ENCODE results near the gene CHAF1A.

The CHAF1A gene, protein sequence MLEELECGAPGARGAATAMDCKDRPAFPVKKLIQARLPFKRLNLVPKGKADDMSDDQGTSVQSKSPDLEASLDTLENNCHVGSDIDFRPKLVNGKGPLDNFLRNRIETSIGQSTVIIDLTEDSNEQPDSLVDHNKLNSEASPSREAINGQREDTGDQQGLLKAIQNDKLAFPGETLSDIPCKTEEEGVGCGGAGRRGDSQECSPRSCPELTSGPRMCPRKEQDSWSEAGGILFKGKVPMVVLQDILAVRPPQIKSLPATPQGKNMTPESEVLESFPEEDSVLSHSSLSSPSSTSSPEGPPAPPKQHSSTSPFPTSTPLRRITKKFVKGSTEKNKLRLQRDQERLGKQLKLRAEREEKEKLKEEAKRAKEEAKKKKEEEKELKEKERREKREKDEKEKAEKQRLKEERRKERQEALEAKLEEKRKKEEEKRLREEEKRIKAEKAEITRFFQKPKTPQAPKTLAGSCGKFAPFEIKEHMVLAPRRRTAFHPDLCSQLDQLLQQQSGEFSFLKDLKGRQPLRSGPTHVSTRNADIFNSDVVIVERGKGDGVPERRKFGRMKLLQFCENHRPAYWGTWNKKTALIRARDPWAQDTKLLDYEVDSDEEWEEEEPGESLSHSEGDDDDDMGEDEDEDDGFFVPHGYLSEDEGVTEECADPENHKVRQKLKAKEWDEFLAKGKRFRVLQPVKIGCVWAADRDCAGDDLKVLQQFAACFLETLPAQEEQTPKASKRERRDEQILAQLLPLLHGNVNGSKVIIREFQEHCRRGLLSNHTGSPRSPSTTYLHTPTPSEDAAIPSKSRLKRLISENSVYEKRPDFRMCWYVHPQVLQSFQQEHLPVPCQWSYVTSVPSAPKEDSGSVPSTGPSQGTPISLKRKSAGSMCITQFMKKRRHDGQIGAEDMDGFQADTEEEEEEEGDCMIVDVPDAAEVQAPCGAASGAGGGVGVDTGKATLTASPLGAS

DNA sequence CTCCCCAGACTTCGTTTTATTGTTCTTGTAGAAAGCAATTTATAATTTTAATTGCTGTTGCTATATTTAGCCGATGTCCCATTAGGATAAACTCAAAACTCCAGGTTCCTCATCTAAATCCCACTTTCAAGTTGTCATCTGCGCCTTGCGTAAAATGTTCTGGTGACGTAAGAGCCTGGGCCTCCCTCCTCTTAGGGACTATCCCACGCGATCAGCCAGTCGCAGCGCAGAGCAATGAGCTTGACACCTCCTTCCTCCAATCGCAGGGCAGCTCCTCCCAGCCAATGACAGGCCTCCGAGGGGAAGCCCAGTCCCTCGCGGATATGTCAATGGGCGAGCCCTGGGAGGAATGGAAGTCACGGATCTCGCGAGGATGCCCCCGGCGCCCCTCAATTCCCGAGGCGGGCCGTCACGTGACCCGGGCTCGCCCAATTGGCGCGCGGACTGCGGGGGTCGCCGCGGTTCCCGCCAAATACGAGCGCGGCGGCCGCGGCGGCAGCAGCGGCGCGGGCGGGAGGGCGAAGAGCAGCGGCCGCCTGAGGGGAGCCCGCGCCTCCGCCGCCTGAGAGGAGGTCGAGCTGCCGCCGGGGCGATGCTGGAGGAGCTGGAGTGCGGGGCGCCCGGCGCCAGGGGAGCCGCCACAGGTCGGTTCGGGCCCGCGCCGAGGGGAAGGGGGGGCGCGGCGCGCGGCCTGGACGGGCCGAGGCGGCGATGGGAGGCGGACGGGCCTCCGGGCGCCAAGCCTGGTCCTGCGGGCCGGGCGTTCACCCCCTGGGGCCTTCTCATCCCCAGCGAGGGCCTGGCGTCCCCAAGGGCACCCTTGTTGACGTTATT lies at the start of gene CHAF1A:
CHAF1A (plus strand) TSS at position 470 of the 834 bp plus-strand sequence; CDS start at position 593, 123 bp downstream.
- peak; percentile 99 to 100 for DNase-seq

DNA sequence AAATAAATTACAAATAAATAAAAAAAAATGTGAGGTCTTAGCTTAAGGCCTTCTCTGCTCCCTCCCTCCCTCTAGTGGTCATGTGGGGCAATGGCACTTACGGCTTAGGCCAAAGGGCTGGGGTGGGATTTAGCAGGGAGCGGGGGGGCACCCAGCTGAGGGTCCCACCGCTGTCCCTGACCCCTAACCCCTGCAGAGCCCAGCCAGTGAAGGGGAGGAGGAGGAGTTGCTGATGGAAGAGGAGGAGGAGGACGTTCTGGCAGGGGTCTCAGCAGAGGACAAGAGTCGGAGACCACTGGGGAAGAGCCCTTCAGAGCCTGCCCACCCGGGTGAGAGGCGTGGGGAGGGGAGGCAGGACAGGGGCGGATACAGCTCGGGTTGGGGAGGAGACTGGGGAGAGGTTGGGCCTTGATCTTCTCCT lies 49.7 kb upstream of the CHAF1A start:
- peak in 1 of 2 donors; percentile 76 for DNase-seq

DNA sequence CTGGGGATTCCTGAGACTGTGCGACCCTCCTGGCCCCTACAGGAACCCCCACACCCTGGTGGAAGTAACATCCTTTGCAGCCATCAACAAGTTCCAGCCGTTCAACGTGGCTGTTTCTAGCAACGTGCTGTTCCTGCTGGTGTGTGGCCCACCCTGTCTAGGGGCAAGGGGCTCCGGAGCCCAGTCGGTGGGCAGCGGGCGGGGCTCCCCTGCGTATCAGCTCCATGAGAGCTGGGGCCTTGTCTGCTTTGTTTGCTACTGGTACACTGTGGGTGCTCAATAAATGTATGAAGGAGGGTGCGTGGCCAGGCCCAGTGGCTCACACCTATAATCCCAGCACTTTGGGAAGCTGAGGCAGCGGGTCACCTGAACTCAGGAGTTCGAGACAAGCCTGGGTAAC lies 48.2 kb upstream of the CHAF1A start:
- no peak for DNase-seq

DNA sequence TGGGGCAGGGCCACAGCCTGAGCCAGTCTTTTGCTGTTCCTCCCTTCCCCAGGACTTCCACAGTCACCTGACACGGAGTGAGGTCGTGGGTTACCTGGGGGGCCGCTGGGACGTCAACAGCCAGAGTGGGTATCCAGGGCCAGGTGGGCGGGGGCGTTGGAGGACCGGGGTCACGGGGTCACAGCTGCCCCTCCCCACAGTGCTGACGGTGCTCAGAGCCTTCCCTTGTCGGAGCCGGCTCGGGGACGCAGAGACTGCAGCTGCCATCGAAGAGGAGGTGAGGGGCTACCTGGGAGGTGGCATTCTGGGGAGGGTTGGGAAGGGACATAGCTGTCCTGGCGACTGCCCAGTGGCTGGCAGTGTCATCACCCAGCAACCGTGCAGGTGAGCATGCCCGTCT lies 47.5 kb upstream of the CHAF1A start:
- DNase-seq, result no peak

DNA sequence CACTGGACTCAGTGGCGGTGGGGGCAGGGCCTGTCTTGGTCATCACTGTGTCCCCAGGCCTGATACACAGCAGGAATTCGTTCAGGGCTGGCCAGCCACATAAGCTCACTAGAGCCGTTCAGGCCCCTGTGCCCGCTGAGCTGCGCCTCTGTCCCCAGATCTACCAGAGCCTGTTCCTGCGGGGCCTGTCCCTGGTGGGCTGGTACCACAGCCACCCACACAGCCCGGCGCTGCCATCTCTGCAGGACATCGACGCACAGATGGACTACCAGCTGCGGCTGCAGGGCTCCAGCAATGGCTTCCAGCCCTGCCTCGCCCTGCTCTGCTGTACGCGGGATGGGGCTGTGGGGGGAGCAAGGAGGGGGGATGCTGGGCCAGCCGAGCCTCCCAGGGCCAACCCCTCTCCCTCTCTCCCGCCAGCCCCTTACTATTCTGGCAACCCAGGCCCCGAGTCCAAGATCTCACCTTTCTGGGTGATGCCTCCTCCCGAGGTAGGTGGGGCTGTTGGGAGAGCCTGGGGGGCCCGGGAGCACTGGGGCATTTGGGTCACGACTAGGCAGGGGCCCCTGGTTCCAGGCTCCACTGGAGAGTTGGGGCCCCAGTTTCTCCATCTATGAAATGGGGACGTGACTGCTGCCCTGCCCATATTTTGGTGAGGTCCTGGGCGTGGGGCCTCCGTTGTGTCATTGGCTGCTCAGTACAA lies 45.2 kb upstream of the CHAF1A start:
- no peak for DNase-seq

DNA sequence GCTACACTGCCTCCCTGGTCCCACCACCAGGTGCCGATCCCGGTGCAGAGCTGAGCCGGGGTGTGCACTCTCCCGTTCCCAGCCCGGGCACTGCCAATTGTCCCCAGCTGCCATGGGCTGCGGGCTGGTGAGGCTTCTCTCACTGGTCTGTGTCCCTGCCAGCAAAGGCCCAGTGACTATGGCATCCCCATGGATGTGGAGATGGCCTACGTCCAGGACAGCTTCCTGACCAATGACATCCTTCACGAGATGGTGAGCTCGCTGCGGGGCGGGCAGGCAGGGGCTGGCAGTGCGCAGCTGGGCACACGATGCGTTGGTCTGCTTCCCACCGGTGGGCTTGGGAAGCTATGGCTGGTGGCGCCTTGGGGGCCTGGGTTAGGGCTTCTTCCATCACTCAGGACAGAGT lies 44.5 kb upstream of the CHAF1A start:
- DNase-seq, result no peak

DNA sequence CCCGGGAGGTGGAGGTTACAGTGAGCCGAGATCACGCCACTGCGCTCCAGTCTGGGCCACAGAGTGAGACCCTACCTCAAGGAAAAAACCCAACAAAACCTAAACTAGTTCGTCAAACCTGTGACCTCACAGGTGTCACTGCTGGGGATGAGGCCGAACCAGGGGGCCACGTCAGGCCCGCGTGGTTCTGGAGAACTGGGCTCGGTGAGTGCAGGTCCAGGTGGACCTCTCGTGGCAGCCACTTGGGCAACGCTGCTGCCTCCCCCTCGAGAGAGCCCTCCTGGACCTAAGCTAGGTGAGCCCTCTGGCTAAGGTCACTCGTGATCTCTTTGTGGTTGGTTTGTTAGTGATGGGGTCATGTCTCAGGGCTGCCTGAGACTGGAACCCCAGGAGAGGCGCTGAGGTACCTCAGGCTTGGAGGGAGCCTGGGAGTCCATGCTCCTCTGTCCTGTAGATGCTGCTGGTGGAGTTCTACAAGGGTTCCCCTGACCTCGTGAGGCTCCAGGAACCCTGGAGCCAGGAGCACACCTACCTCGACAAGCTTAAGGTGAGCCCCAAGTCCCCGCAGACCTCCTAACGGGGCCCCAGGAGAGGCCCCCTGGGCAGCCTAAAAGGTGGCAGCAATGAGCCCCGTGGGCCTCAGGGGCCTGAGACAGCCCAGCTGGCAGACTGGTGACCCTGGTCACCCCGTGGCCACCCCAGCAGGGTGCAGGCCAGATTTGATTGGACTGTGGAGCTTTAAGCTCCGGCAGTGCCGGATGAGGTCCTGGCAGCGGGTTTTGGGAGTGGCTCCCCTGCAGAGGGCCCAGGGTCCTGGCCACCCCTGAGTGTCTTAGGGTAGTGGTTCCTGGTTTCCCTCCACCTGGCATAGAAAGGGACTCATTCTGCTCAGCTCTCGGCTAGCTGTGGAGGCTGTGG lies 43.5 kb upstream of the CHAF1A start:
- no peak for DNase-seq

DNA sequence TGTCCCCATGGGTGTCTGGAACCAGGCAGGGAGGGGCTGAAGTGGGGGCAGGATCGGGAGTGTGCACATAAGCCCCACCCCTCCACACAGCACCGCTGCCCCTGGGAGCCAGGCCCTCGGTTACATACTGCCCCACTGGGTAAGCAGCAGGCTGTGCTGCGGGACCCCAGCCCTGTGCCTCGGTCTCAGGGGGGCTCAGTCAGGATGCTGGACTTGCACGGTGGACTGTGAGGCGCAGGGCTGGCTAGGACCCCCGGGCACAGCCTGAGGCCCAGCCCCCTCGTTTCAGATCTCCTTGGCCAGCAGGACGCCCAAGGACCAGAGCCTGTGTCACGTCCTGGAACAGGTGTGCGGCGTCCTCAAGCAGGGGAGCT lies 42.8 kb upstream of the CHAF1A start:
- DNase-seq, result no peak

DNA sequence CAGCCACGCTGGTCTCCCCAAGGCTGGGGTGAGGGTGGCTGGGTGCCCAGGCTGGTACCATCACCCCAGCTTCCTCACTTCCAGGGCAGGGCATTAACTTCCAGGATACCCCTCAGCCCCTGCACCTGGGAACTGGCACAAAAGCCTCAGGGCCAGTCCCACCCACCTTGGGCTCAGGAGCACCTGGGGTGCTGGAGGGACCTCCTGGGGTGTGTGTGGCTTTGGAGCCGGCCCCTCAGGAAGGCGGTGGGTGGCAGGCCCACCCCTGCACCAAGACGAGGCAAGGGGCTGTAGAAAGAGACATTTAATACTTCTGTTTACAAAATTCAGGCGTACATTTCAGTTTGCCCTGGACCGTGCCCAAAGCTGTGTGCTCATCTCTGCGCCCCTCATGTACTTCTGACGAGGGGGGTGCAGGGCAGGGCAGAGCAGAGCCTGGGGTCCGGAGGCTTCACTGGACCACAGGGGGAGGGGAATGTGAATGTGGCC lies 42.3 kb upstream of the CHAF1A start:
- DNase-seq, result no peak

DNA sequence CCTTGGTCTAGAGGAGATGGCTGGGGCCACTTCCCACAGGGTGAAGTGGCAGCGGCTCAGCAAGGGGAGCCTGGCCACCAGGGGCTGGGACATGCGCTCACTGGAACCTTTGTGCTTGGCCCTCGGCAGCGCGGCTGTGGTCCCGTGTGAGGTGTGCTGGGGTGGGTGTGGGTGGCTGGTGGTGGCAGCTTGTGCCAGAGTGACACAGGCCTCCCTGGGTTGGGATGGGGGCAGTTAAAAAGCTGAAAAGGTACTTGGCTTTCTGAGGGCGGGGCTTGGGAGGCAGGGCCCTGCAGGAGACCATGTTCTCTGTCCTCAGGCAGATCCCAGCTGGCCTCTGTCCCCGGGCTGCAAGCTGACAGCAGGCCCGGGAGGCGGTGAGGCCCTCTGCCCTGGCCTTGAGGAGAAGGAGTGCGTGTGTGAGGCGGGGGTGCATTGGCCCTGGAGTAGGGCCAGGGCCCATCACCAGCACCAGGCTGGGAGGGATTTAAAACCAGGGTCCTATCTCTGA lies 41.7 kb upstream of the CHAF1A start:
- DNase-seq, result no peak

DNA sequence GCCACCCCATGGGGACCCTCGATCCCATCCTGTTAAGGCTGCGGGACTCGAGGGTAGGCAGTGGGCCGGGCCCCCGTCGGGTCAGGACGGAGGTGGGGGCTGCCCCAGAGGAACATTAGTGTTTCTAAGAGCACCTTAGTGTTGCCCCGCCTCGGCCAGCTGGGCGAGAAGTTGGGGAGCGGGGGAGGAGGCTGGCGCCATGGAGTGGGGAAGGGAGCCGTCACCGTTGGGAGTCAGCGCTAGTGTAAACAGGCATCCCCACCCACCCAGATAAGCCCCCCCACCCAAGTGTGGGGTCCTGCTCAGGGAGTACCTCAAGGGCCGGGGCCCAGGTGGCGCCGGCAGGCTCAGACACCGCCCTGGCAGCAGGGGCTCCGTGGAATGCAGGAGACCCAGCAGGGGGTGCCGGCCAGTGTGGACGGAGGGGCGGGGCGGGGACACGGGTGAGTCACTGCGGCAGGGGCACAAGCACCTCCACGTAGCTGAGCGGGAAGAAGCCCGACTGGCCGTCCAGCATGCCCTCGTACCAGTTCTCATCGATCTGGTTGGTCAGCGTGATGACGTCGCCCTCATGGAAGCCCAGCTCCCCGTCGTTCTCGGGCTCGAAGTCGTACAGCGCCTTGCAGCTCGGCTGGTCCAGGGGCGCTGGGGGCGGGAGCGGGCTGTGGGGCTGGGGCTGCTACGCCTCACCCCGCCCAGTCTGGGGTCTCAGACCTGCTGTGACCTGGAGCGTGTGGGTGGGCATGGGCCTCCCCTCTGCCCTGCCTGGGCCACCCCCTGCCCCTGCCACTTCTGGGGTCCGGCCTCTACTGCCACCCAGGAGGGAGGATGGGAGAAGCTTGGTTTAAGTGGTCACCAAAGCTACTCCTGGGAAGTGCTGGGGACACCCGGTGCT lies 41.0 kb upstream of the CHAF1A start:
- no peak for DNase-seq

DNA sequence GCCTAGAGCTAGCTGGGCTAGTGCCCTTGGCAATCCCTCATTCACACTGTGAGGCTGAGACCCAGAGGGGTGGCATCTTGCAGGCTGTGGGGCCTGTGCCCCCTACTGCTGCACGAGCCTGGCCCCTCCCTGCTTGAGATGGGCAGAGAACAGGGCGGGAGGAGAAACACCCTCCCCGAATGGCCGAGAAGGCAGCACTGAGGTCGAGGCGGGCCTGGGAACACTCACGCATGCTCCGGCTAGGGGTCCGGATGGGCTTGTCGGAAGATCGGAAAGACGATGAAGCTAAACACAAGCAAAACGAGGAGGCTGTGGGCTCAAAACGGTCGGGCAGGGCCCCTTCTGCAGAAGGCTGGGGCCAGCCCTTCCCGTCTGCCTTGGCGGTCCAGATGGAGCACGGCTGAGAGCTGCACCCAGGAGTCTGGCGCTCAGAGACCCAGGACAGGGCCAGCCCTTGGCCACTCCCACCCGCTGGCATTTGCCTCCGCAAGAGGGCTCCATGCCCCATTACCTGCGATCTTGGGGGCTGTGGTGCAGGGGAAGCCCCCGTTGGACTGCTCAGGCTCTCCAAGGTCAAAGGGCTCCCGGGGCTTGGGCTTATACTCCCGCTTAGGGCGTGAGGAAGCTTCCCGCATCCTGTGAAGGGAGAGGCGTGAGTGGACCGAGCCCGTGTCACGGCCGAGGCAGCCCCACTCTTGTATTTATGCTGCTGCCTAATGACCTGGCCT lies 40.2 kb upstream of the CHAF1A start:
- DNase-seq, result no peak

DNA sequence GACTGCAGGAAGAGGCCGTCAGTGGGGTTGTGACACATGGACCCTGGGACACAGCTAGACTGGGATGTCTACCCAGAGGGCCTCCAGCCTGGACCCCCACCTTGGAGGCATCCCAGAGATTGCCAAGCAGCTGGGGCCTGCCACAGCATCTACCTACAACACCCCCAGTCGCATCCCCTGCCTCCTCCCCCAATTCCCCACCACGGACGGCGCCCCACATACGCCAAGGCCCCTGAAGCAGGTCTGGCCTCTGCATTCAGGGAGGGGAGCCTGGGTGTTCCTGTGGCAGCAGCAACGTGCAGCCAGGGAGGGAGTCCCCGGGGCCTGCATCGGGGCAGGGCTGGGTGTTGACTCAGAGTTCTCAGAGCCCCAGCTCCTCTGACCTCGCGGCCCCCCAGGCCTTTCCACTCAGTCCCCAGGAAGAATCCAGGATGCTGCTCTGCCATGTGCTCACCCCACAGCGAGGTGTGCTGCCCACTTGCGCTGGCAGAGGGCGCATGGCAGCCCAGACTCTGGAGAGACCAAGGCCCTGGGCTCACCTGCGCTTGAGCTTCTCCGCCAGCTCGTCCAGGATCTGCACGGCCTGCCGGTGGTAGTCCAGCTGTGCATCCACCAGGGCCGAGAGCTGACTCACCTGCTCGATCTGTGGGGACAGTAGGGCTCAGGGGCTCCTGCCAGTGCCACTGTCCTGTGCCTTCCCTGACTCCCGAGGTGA lies 39.5 kb upstream of the CHAF1A start:
- no peak for DNase-seq

DNA sequence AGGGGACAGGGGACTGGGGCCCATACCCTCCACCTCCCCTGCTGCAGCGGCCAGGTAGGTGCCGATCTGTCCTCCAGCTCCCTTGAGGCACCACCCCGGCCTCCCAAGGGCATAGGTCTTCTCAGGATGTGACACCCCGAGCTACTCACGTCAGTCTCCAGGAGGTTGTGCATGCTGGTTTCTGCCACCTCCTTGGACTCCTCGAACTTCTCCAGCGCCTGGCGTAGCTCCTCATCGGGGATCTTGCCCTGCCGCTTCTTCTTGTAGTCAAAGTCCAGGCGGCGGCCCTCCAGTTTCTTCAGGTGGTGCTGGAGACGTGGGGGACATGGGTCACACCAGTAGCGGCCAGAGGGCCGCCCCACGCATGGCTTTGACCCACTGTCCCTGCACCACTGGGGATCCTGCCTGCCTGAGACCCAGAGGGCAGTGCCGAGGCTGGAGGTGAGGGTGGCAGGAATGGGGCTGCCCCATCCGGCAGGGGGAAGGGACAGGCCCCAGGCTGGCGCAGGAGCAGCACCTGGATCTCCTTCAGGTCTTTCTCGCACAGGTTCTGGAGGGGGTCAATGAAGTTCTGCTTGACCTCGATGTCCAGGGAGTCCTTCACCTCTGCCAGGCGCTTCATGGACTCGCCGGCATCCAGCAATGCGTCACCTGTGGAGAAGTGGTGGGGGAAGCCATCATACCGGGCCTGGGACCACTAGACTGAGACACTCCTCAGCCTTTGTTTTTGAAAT lies 38.7 kb upstream of the CHAF1A start:
- no peak for DNase-seq

DNA sequence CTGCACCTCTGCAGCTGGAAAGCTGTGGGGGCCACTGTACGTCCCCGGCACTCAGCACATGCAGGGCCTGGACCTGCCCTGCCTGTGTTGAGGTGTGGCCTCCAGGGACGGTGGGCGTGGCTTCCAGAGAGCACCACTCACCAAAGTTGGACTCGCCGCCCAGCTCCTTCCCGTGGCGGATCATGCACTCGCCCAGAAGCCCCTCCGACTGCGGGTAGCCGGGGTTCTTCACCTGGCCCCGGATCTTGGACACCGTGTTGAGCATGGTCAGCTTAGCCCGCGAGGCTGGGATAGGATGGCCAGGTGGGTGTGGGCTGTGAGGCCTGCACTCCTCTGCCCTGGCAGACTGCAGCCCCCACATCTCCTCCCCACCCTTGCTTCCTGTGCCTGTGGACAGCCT lies 37.1 kb upstream of the CHAF1A start:
- DNase-seq, result no peak

DNA sequence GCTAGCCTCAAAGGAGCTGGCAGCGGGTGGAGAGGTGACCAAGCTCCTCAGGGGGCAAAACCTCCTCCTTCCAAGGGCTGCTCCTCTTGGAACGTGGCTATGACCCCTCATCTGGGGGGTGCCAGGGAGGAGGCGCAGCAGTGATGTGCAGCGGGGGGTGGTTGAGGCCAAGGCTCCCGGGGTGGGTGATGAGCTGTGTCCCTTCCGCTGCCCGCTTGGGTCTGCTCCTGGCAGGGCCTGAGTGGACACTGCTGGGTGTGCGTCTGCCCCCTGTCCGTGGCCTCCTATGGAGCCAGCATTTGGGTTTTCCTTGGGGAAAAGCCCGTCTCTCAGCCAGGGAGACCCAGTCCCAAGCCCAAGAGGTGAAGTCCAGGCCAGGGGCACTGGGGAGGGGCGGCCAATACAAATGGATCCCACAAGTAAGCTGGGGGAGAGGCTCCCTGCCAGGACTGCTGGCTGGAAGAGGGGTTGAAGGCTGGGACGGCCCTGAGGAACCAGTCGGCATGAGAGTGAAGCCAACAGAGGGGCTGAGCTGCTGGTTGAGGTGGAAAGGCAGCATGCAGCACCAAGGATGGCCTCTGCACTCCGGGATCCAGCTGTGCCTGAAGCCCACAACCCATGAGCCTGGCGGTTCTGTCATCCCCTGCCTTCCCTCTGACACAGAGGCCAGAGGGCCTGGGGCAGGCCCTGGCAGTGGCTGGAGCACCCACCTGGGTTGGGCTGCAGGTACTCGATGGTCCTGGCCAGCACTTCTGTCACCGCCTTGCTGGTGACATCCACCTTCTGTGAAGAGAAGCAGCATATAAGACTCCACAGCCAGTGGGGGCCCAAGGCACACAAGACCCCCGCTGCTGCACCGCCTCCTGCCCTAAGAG lies 36.4 kb upstream of the CHAF1A start:
- no peak for DNase-seq
